Breast epithelium (tissue), 4 donors: ENCODE data around the gene ADGRL3. TPM values are rescaled to one million over a fixed set of nuclear protein-coding genes. Genes with fewer than 3 reads are reported as not detected.

Experiments
- DNase-seq, 2 donors: peaks; one replicate each; pipeline ENCODE4 v3.0.0-alpha.2; 2019; ENCODE audit warnings: low spot score in 2 of 2
- H3K27ac ChIP-seq, 2 donors: fragments of 200-600 bp; sonication (generic) in 1 of 2; one replicate each; pipeline ENCODE4 v1.5.1; 2016 to 2019; ENCODE audit warnings: mild to moderate bottlenecking in 1 of 2
- H3K27me3 ChIP-seq, 2 donors: fragments of 200-600 bp; sonication (generic) in 1 of 2; one replicate each; pipeline versions ENCODE4 v1.5.1 to v1.6.0; 2017 to 2019; ENCODE audit warnings: control low read depth in 1 of 2, mild to moderate bottlenecking in 1 of 2
- H3K36me3 ChIP-seq: fragments of 200-600 bp; one replicate; pipeline ENCODE4 v1.5.1; 2019
- H3K4me1 ChIP-seq, 2 donors: fragments of 200-600 bp; sonication (generic); one replicate each; pipeline ENCODE4 v1.5.1; 2016 to 2019; ENCODE audit warnings: control low read depth in 1 of 2
- H3K4me3 ChIP-seq, 3 donors: fragments of 200-600 bp; sonication (generic); 1 replicate in 2 of 3; 2 replicates in 1 of 3; pipeline ENCODE4 v1.5.1; 2016 to 2019; ENCODE audit warnings: mild to moderate bottlenecking in 3 of 3, moderate library complexity in 2 of 3
- H3K9me3 ChIP-seq, 2 donors: fragments of 200-600 bp; sonication (generic) in 1 of 2; one replicate each; pipeline ENCODE4 v1.5.1; 2016 to 2019; ENCODE audit warnings: control low read depth in 1 of 2
- POLR2A ChIP-seq: fragments of 450-650 bp; IDR thresholded peaks from one replicate; pipeline ENCODE4 v1.6.1; 2016; ENCODE audit warnings: antibody characterized with exemption, mild to moderate bottlenecking, moderate library complexity
- POLR2AphosphoS5 ChIP-seq, 3 donors: sonication (generic); formaldehyde crosslinking; IDR thresholded peaks; one replicate each; pipeline ENCODE4 v1.6.1; 2017; ENCODE audit warnings: antibody characterized with exemption in 3 of 3
- intact Hi-C: fragments of 100-400 bp; cut with DNase I; formaldehyde crosslinking; loops from one replicate; pipeline ENCODE4 v1.15.1; 2023; ENCODE audit warnings: low total_unique reads
- total RNA-seq, 3 donors: library from RNA; depleted of rRNA; stranded (reverse); fragments of >200 nt; gene quantifications; one replicate each; pipeline ENCODE4 v1.1.0, GENCODE V29; 2016
- TF ChIP-seq, protein P1 (sequence below), 3 donors: fragments of 450-650 bp; IDR thresholded peaks; one replicate each; pipeline ENCODE4 v1.5.1; 2016 to 2017; ENCODE audit warnings: antibody characterized with exemption in 3 of 3, mild to moderate bottlenecking in 3 of 3, moderate library complexity in 3 of 3

ADGRL3 gene
- total RNA-seq, 3 donors from 2014 or later: 4.2 to 8.2 (median 6.6) TPM

DNA sequence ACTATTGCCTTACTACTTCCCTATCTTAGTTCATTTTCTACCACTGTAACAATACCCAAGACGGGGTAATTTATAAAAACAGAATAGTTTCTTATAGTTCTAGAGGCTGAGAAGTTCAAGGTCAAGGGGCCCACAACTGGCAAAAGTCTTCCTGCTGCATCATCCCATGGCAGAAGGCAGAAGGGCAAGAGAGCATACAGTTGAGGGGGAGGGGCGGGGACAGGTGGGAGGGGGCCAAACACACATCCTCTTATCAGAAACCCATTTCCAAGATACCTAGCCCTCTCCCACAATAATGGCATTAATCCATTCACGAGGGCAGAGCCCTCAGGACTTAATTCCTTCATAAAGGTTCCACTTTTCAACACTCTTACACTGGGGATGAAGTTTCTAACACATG is 690.2 kb downstream of the ADGRL3 start:
- no peak for DNase-seq
- TF ChIP-seq, protein P1, sequence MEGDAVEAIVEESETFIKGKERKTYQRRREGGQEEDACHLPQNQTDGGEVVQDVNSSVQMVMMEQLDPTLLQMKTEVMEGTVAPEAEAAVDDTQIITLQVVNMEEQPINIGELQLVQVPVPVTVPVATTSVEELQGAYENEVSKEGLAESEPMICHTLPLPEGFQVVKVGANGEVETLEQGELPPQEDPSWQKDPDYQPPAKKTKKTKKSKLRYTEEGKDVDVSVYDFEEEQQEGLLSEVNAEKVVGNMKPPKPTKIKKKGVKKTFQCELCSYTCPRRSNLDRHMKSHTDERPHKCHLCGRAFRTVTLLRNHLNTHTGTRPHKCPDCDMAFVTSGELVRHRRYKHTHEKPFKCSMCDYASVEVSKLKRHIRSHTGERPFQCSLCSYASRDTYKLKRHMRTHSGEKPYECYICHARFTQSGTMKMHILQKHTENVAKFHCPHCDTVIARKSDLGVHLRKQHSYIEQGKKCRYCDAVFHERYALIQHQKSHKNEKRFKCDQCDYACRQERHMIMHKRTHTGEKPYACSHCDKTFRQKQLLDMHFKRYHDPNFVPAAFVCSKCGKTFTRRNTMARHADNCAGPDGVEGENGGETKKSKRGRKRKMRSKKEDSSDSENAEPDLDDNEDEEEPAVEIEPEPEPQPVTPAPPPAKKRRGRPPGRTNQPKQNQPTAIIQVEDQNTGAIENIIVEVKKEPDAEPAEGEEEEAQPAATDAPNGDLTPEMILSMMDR (IDR thresholded peaks at IDR 0.05): no peak
- TF ChIP-seq POLR2AphosphoS5 (IDR thresholded peaks at IDR 0.05) (no peak), POLR2A (no peak)
- no peak overlapping the region for H3K27ac ChIP-seq
- no peaks in the 10 kb centered on the region for H3K27me3 ChIP-seq
- intact Hi-C loops: no loop called here
- H3K9me3 ChIP-seq: no peaks in the 10 kb centered on the region
- H3K36me3 ChIP-seq: no peaks in the 10 kb centered on the region
- no peak overlapping the region for H3K4me3 ChIP-seq
- H3K4me1 ChIP-seq: no peaks in the 10 kb centered on the region

DNA sequence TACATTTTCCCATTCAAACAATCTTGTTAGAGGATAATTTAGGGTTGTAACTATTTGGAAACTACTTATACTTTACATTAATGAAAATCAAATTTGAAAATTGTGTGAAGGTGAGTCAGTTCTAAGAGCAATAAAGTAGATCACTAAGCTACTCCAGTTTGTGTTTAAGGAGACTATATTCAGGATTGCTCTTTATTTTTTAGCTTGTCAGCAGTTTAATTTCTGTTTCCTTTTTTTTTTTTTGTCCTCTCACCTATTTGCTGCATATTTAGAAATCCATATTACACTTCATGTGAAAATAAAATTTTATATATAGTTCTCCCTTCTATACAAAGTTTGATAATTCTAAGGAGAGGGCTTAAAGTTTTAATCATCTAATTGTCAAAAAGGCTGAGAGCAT is 691.8 kb downstream of the ADGRL3 start:
- Histone ChIP-seq H3K36me3 (no peaks in the 10 kb centered on the region), H3K4me1 (no peaks in the 10 kb centered on the region), H3K27me3 (no peaks in the 10 kb centered on the region), H3K4me3 (no peak overlapping the region), H3K9me3 (no peaks in the 10 kb centered on the region), H3K27ac (no peak overlapping the region)
- intact Hi-C loops: no loop called here
- DNase-seq: no peak
- TF ChIP-seq POLR2AphosphoS5 (IDR thresholded peaks at IDR 0.05) (no peak), POLR2A (no peak)
- TF ChIP-seq, protein P1 (IDR thresholded peaks at IDR 0.05): no peak

DNA sequence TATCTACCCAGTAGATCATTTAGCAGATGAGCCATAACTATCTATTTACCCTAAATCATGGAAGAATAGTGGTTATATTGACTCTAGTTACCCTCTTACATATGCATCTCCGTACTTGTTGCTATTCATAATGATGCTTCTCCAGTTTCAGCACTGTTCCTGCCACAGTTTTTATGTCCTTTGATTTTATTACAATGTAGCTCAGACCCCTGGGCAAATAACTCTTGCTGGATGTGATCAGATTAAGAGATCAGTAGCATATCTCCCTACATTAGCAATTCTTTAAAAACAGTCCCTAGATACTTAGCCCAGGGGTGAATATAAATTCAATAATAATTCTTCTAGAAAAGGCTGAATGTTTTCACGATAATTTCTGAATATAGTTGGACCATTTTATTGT is 696.5 kb downstream of the ADGRL3 start:
- H3K27ac ChIP-seq: no peak overlapping the region
- H3K9me3 ChIP-seq: no peaks in the 10 kb centered on the region
- no peak for DNase-seq
- TF ChIP-seq POLR2AphosphoS5 (IDR thresholded peaks at IDR 0.05) (no peak), POLR2A (no peak)
- TF ChIP-seq, protein P1 (IDR thresholded peaks at IDR 0.05): no peak
- intact Hi-C loops: no loop called here
- H3K36me3 ChIP-seq: no peaks in the 10 kb centered on the region
- no peak overlapping the region for H3K4me3 ChIP-seq
- H3K4me1 ChIP-seq: no peaks in the 10 kb centered on the region
- H3K27me3 ChIP-seq: no peaks in the 10 kb centered on the region

DNA sequence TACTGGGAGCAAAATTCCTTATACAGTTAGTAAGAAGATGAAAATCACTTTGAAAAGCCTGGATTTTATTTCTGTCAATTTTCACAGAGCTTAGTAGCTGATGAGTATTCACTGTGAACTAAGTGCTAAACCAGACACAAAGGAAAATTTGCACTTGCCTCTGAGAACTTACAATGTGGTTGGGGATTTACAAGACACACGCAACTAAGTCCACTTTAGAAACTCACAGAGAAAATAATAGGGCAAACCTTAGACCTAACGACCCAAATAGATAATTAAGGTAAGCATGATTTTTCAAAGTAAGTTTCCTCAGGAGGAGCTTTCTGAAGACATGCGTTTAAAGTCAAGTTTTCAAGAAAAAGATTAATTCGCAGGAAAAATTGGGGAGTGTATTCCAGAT is 708.9 kb downstream of the ADGRL3 start:
- no peak for DNase-seq
- Histone ChIP-seq H3K27me3 (no peaks in the 10 kb centered on the region), H3K9me3 (no peaks in the 10 kb centered on the region), H3K4me3 (no peak overlapping the region), H3K4me1 (no peaks in the 10 kb centered on the region), H3K36me3 (no peaks in the 10 kb centered on the region), H3K27ac (no peak overlapping the region)
- TF ChIP-seq, protein P1 (IDR thresholded peaks at IDR 0.05): no peak
- TF ChIP-seq POLR2A: no peak
- no peak for TF ChIP-seq POLR2AphosphoS5 (IDR thresholded peaks at IDR 0.05)
- intact Hi-C loops: no loop called here

DNA sequence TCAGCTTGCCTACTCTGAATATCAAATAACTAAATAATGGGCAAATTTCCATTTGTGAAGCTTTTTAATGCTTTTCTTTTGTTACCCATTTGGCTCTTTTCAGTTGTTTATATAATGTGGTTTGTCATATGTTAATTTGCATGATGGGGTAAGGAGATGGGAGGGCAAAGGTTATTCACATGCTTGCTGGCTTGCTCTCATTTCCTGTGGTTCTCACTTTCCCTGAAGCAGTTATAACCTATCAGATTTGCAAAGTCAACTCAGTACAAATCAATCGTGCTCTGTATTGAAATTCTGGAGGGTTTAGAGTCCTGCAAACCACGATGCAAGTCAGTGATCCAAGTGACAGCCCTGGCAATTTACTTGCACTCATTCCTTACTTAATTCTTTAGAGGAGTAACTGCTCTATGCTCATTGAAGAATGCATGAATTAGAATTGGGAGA is 711.2 kb downstream of the ADGRL3 start:
- Histone ChIP-seq H3K27ac (no peak overlapping the region), H3K27me3 (no peaks in the 10 kb centered on the region), H3K4me3 (no peak overlapping the region), H3K9me3 (no peaks in the 10 kb centered on the region), H3K4me1 (no peaks in the 10 kb centered on the region), H3K36me3 (no peaks in the 10 kb centered on the region)
- DNase-seq: no peak
- TF ChIP-seq, protein P1 (IDR thresholded peaks at IDR 0.05): no peak
- TF ChIP-seq POLR2AphosphoS5 (IDR thresholded peaks at IDR 0.05) (no peak), POLR2A (no peak)
- intact Hi-C loops: no loop called here
